Measurements from ENCODE around the gene FHIT.
"Not testable (repeated sequence)": the region's sequence is repeated elsewhere in the genome, so short reads cannot be mapped to it uniquely, and the experiment has no call there.

Gene FHIT

GRCh38 chr3:61250784-61251173 is 473 bp downstream of the FHIT start:
- Mint-ChIP-seq H3K9me3 (no peaks in the 10 kb centered on the region), H3K27ac (peak overlapping the region; percentile 92), H3K36me3 (ENCODE audit: low read depth) (peaks cover 8% of the 10 kb centered on the region), H3K4me3 (peak overlapping the region; percentile 85), H3K4me1 (ENCODE audit: low read depth) (peaks cover 20% of the 10 kb centered on the region), H3K27me3 (peaks cover 8% of the 10 kb centered on the region)
- DNase-seq, result peak; percentile 60

DNA sequence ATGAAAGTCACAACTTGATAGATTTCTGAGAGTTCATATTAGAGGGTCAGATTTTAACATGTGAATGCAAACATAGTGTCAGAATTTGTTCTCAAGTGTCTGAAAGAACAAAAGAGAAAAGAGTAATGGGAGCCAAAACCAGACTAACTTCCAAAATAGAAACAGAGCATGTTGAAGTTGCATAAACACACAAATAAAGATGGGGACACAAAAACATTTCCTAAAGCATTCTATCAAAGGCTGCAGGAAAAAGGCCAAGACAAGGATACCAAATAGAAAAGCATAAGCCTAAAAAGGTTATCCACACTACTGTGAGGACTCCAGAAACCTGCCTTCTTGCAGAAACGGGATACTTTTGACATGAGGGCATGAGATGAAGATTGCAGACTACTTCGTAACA is 2.8 kb downstream of the FHIT start:
- no peaks in the 10 kb centered on the region for H3K9me3 Mint-ChIP-seq
- H3K27me3 Mint-ChIP-seq, result peaks cover 8% of the 10 kb centered on the region
- H3K36me3 Mint-ChIP-seq (ENCODE audit: low read depth), result peaks cover 8% of the 10 kb centered on the region
- peaks cover 20% of the 10 kb centered on the region for H3K4me1 Mint-ChIP-seq (ENCODE audit: low read depth)
- no peak for DNase-seq
- no peak overlapping the region for H3K27ac Mint-ChIP-seq
- H3K4me3 Mint-ChIP-seq, result no peak overlapping the region

- peaks cover 8% of the 10 kb centered on the region for H3K36me3 Mint-ChIP-seq (ENCODE audit: low read depth)
- H3K4me3 Mint-ChIP-seq, result no peak overlapping the region
- H3K4me1 Mint-ChIP-seq (ENCODE audit: low read depth), result peaks cover 18% of the 10 kb centered on the region
- DNase-seq, result no peak
- H3K27ac Mint-ChIP-seq, result no peak overlapping the region
- H3K27me3 Mint-ChIP-seq, result peaks cover 4% of the 10 kb centered on the region
- H3K9me3 Mint-ChIP-seq, result no peaks in the 10 kb centered on the region
These were observed 4.1 kb downstream of the FHIT start for GRCh38 chr3:61247191-61247590.

DNA sequence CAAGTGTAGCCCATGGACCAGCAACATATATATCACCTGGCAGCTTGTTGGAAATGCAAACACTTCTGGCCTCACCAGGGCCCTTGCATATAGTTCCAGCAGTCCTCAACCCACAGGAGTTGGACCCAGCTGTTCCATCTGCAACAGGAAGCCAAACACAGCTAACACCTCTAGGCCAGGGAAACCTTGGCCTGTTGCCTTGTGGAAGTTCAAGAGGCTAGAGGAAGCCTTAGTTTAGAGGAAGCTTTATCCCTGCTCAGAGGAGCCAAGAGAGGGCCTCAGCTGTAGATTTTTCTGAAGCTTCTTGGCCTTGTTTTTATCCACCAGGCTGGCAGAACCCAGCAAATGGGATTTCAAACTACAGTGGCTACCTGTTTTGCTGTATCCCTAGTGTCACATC is 11.4 kb downstream of the FHIT start:
- Mint-ChIP-seq H3K27me3 (no peaks in the 10 kb centered on the region), H3K36me3 (ENCODE audit: low read depth) (no peaks in the 10 kb centered on the region), H3K27ac (no peak overlapping the region), H3K4me1 (ENCODE audit: low read depth) (peaks cover 3% of the 10 kb centered on the region), H3K4me3 (no peak overlapping the region), H3K9me3 (no peaks in the 10 kb centered on the region)
- DNase-seq, result no peak

DNA sequence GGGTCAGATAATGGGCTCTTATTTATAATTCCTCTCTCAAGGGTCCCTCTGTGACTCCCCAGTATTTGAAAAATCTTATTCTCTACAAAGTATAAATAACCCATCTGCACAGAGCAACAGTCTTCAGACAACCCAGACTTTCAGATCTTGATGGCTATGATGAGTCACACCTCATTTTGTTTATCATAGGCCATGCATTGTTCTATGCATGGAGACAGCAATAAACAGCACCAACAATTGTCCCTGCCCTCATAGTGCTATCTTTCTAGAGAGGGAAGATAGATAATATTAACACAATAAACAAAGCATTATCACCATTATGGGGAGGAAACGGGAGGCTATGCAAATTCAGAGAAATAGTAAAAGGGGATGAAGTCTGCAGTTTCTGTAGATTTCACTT is 13.4 kb downstream of the FHIT start:
- H3K4me1 Mint-ChIP-seq (ENCODE audit: low read depth), result peaks cover 3% of the 10 kb centered on the region
- no peaks in the 10 kb centered on the region for H3K9me3 Mint-ChIP-seq
- no peak for DNase-seq
- H3K36me3 Mint-ChIP-seq (ENCODE audit: low read depth), result no peaks in the 10 kb centered on the region
- no peak overlapping the region for H3K27ac Mint-ChIP-seq
- no peak overlapping the region for H3K4me3 Mint-ChIP-seq
- no peaks in the 10 kb centered on the region for H3K27me3 Mint-ChIP-seq

DNA sequence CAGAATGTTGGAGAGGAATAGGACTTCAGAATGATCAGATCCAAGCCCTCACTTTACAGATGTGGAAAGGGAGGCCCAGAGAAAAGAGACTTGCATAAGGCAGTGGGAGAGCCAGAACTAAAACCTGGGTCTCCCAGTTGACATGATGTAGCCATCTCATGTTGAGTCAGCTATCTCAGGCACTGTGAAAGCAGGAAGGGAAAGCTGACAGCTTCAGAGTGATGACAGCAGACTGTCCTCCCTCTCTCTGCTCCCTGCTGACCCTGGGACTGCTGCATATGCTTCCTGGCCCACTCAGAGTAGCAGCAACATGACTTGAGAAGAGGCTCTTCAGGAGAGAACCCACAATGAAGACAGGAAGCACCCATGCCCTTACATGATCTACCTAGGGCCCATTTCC is 14.7 kb downstream of the FHIT start:
- no peak for DNase-seq
- Mint-ChIP-seq H3K36me3 (ENCODE audit: low read depth) (no peaks in the 10 kb centered on the region), H3K27me3 (no peaks in the 10 kb centered on the region), H3K9me3 (no peaks in the 10 kb centered on the region), H3K4me3 (no peak overlapping the region), H3K4me1 (ENCODE audit: low read depth) (peaks cover 3% of the 10 kb centered on the region), H3K27ac (no peak overlapping the region)

DNA sequence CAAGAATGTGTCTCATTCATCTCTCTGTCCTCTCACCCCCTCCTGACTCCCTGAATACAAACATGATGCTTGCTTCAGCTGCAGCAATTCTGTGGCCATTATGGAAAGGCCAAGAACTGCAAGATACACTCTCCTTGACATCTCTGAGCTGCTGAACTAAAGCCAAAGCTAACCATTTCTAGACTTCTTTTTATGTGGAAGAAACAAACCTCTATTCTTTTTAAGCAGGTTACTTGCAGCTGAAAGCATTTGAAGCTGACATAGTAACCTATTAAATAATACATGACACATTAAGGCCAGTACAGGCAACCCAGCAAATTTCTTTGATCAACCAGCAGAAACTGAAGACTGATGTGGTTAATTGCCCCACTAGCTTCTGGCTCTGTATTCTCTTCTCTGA is 17.5 kb downstream of the FHIT start:
- Mint-ChIP-seq H3K4me1 (ENCODE audit: low read depth) (peaks cover 3% of the 10 kb centered on the region), H3K36me3 (ENCODE audit: low read depth) (no peaks in the 10 kb centered on the region), H3K9me3 (no peaks in the 10 kb centered on the region), H3K4me3 (no peak overlapping the region), H3K27me3 (no peaks in the 10 kb centered on the region), H3K27ac (no peak overlapping the region)
- no peak for DNase-seq

DNA sequence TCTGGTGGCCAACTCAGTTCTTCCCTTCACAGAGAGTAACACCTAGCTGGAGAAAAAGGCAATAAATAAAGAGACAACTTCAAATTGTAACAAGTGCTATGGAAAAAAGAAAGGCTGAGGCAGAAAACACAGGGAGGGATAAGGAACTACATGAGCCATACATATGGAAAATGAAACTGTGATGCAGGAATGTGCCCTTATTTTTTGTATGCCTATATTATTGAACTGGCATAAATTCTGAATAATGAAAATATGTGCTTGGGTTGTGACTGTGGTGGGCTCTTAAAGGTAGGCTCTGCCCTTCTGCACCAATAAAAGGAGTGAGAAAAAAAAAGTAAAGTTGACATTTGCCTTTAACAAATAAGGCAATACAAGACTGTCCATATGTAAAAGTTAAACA is 19.6 kb downstream of the FHIT start:
- H3K4me3 Mint-ChIP-seq, result no peak overlapping the region

DNA sequence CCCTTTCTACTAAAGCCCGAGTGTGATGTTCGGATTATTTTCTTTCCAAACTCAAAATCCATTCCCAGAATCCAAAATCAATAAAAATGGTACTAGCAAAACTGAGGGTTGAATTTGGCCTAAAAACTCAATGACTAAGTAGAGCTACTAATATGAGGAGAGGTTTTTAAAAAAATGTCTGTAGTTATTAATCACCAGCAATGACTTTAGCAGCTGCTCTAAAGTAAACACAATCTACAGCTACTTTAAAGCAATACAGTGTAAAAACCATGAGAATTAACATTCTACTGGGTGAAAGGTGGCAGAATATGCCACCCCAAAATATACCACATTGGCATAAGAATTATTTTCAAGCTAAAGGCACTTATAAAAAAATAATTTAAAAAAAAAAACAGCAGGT is 23.5 kb downstream of the FHIT start:
- Mint-ChIP-seq H3K27ac (no peak overlapping the region), H3K9me3 (no peaks in the 10 kb centered on the region), H3K36me3 (ENCODE audit: low read depth) (no peaks in the 10 kb centered on the region), H3K4me1 (ENCODE audit: low read depth) (no peaks in the 10 kb centered on the region), H3K4me3 (no peak overlapping the region), H3K27me3 (no peaks in the 10 kb centered on the region)
- no peak for DNase-seq

More for the DNA sequence above, 19.6 kb downstream of the FHIT start:
- Mint-ChIP-seq H3K9me3 (no peaks in the 10 kb centered on the region), H3K36me3 (ENCODE audit: low read depth) (no peaks in the 10 kb centered on the region), H3K27me3 (no peaks in the 10 kb centered on the region), H3K27ac (no peak overlapping the region), H3K4me1 (ENCODE audit: low read depth) (peaks cover 3% of the 10 kb centered on the region)
- DNase-seq, result no peak

DNA sequence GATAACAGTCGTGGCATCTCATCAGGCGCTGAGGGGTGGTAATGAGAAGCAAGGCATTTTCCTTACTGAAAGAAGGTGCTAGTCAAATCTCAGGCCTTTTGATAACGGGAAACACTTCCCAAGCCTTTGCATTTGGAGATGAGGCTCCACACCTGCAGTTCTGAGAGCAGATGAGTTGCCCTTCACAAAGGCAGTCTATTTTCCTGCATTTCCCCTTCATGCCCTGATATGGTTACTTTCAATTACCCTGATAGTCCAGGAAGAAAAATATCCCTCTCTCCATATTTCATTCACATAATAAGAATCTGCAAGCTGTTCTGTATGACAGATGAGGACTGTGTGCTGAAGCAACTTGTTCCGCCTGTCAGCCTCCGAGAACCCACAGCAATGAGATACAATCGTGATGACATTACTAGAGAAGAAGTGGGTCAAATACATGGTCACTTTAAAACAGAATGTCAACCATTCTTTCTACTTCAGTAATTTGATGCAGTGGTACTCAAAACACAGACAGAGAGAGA is 25.0 kb downstream of the FHIT start:
- H3K9me3 Mint-ChIP-seq, result no peaks in the 10 kb centered on the region
- no peaks in the 10 kb centered on the region for H3K27me3 Mint-ChIP-seq
- H3K4me1 Mint-ChIP-seq (ENCODE audit: low read depth), result no peaks in the 10 kb centered on the region
- H3K27ac Mint-ChIP-seq, result no peak overlapping the region
- DNase-seq, result no peak
- H3K4me3 Mint-ChIP-seq, result no peak overlapping the region
- H3K36me3 Mint-ChIP-seq (ENCODE audit: low read depth), result no peaks in the 10 kb centered on the region

GRCh38 chr3:61224823-61225222 is 26.4 kb downstream of the FHIT start:
- no peaks in the 10 kb centered on the region for H3K36me3 Mint-ChIP-seq (ENCODE audit: low read depth)
- no peaks in the 10 kb centered on the region for H3K27me3 Mint-ChIP-seq
- H3K4me1 Mint-ChIP-seq (ENCODE audit: low read depth), result no peaks in the 10 kb centered on the region
- no peak overlapping the region for H3K4me3 Mint-ChIP-seq
- no peaks in the 10 kb centered on the region for H3K9me3 Mint-ChIP-seq
- DNase-seq, result no peak
- no peak overlapping the region for H3K27ac Mint-ChIP-seq

GRCh38 chr3:61223451-61223850 is 27.8 kb downstream of the FHIT start:
- no peaks in the 10 kb centered on the region for H3K9me3 Mint-ChIP-seq
- H3K36me3 Mint-ChIP-seq (ENCODE audit: low read depth), result no peaks in the 10 kb centered on the region

GRCh38 chr3:61222467-61222866 is 28.8 kb downstream of the FHIT start:
- no peaks in the 10 kb centered on the region for H3K36me3 Mint-ChIP-seq (ENCODE audit: low read depth)
- no peaks in the 10 kb centered on the region for H3K27me3 Mint-ChIP-seq
- no peaks in the 10 kb centered on the region for H3K4me1 Mint-ChIP-seq (ENCODE audit: low read depth)
- no peak for DNase-seq
- H3K4me3 Mint-ChIP-seq, result no peak overlapping the region
- no peak overlapping the region for H3K27ac Mint-ChIP-seq
- H3K9me3 Mint-ChIP-seq, result peaks cover under 1% of the 10 kb centered on the region

More at GRCh38 chr3:61223451-61223850, 27.8 kb downstream of the FHIT start:
- Mint-ChIP-seq H3K4me1 (ENCODE audit: low read depth) (no peaks in the 10 kb centered on the region), H3K4me3 (no peak overlapping the region), H3K27me3 (no peaks in the 10 kb centered on the region), H3K27ac (no peak overlapping the region)
- DNase-seq, result no peak

DNA sequence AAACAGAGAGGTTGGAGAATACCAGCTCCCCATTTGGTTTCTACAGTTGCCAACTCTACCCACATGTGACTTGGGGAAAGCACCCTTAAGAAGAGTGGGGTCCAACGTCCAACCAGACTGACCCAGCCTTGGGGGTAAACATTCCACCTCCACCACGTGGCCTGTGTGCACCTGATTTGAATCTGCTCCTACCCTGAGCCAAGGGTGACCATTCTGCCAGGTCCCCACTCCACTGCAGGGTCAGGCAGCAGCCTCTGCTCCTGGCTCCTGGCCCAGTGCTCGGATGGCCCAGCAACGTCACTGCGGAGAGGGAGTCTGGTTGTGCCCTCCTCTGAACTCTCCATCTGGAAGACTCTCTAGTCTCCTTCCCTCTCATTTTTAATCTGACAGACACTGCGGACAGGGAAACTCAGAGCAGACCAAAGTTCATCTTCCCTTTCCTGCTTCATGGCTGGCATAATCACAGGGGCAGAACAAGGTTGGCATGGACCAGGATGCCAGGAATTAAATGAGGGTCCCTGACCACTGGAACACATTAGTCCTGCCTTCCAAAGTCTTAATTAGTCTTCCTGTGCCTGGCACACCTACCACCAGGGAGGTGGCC is 29.4 kb downstream of the FHIT start:
- Mint-ChIP-seq H3K4me1 (ENCODE audit: low read depth) (no peaks in the 10 kb centered on the region), H3K27ac (no peak overlapping the region), H3K9me3 (peaks cover 5% of the 10 kb centered on the region), H3K36me3 (ENCODE audit: low read depth) (no peaks in the 10 kb centered on the region), H3K27me3 (no peaks in the 10 kb centered on the region), H3K4me3 (no peak overlapping the region)
- DNase-seq, result no peak

GRCh38 chr3:61218504-61218903 is 32.7 kb downstream of the FHIT start:
- H3K27ac Mint-ChIP-seq, result no peak overlapping the region
- H3K9me3 Mint-ChIP-seq, result peaks cover 8% of the 10 kb centered on the region
- DNase-seq, result no peak
- H3K36me3 Mint-ChIP-seq (ENCODE audit: low read depth), result no peaks in the 10 kb centered on the region
- no peak overlapping the region for H3K4me3 Mint-ChIP-seq
- no peaks in the 10 kb centered on the region for H3K27me3 Mint-ChIP-seq
- no peaks in the 10 kb centered on the region for H3K4me1 Mint-ChIP-seq (ENCODE audit: low read depth)

- not testable (repeated sequence) for DNase-seq; H3K4me1 Mint-ChIP-seq (ENCODE audit: low read depth); H3K4me3 Mint-ChIP-seq; H3K27me3 Mint-ChIP-seq; H3K36me3 Mint-ChIP-seq (ENCODE audit: low read depth); H3K9me3 Mint-ChIP-seq; H3K27ac Mint-ChIP-seq
These were observed 35.1 kb downstream of the FHIT start for GRCh38 chr3:61216171-61216570.

Data from activated T-cell treated with anti-CD3 and anti-CD28 coated beads, Interleukin-2, amount 50 U/mL, for 24 hours (primary cell).